Right lobe of liver (tissue), 6 donors: ENCODE results near the gene PLEKHA3. TPM values are rescaled to one million over a fixed set of nuclear protein-coding genes. Genes with fewer than 3 reads are reported as not detected.

Source experiments
- ATAC-seq, 4 donors: fragments of 200-7000 bp; cut with Tn5 transposase; one replicate each; pipeline ENCODE4 v1.9.1; 2020; ENCODE audit warnings: mild to moderate bottlenecking in 4 of 4, moderate library complexity in 4 of 4
- DNase-seq, 3 donors: peaks; one replicate each; pipeline ENCODE4 v3.0.0-alpha.2; 2020
- H3K27ac ChIP-seq, 3 donors: fragments of 200-600 bp; one replicate each; pipeline ENCODE4 v1.8.0; 2022
- H3K27me3 ChIP-seq, 2 donors: fragments of 200-600 bp; one replicate each; pipeline ENCODE4 v1.8.0; 2022
- H3K36me3 ChIP-seq, 4 donors: fragments of 200-600 bp; sonication (generic) in 1 of 4; one replicate each; pipeline versions ENCODE4 v1.5.1 to v1.8.0; 2017 to 2022; ENCODE audit warnings: control low read depth in 1 of 4
- H3K4me1 ChIP-seq, 4 donors: fragments of 200-600 bp; sonication (generic) in 1 of 4; one replicate each; pipeline versions ENCODE4 v1.5.1 to v1.8.0; 2017 to 2022; ENCODE audit warnings: control low read depth in 1 of 4
- H3K4me3 ChIP-seq, 3 donors: fragments of 200-600 bp; one replicate each; pipeline ENCODE4 v1.8.0; 2022
- H3K9me3 ChIP-seq, 4 donors: fragments of 200-600 bp; sonication (generic) in 1 of 4; one replicate each; pipeline versions ENCODE4 v1.5.1 to v1.8.0; 2017 to 2022; ENCODE audit warnings: control low read depth in 1 of 4
- CTCF ChIP-seq, 4 donors: fragments of 200-600 bp in 3 of 4; fragments of 450-650 bp in 1 of 4; IDR thresholded peaks; one replicate each; pipeline versions ENCODE4 v1.5.1 to v1.8.0; 2016 to 2022; ENCODE audit warnings: antibody characterized with exemption in 4 of 4, mild to moderate bottlenecking in 2 of 4
- POLR2A ChIP-seq: fragments of 450-650 bp; IDR thresholded peaks from one replicate; pipeline ENCODE4 v1.6.1; 2017; ENCODE audit warnings: antibody characterized with exemption, mild to moderate bottlenecking
- WGBS: methylation state at CpG from one replicate; pipeline ENCODE4 v1.1.6; 2018; ENCODE audit warnings: low coverage, low lambda C conversion rate; ENCODE audit not compliant: insufficient coverage; ENCODE audit errors: missing lambda C conversion rate; 5-methylcytosine and 5-hydroxymethylcytosine counted together
- intact Hi-C, 2 donors: fragments of 100-400 bp; cut with DNase I; formaldehyde crosslinking; loops; one replicate each; pipeline versions ENCODE4 v1.11.2 to v1.14.1; 2022
- total RNA-seq, 6 experiments: library from RNA; depleted of rRNA in 2 of 6; stranded (reverse); fragments of >200 nt in 2 of 6; fragmentation: NEBNext Ultra II Directional in 3 of 6; extraction: Animal tissue kit (Norgen Biotek cat#: 25700) in 3 of 6; gene quantifications; one replicate each; pipeline versions ENCODE4 v1.1.0 to v1.2.4, GENCODE V29; 2016 to 2023
- donor health status: DM: no; HTN: yes; CAD: no.
- donor health status: DM: no; HTN: no; CAD: no.
- donor health status: DM: no; HTN: no; CAD: no.
- donor health status: DM: no; HTN: yes; CAD: no.
- donor health status: DM: no; HTN: yes; CAD: no.

PLEKHA3 gene
- total RNA-seq, 6 experiments from 2014 or later: 4.4 to 21.2 (median 15.1) TPM

- TF ChIP-seq POLR2A: no peak
- no peak for TF ChIP-seq CTCF (IDR thresholded peaks at IDR 0.05)
- intact Hi-C loops: no loop called here
- Histone ChIP-seq H3K4me1 (peaks cover 0 to 29% (median 7%) of the 10 kb centered on the region in 4 donors), H3K27ac (peak overlapping the region; percentile 91 to 97 (median 94)), H3K9me3 (no peaks in the 10 kb centered on the region), H3K4me3 (peak overlapping the region; percentile 63 to 69 (median 67)), H3K27me3 (no peaks in the 10 kb centered on the region), H3K36me3 (no peaks in the 10 kb centered on the region)
- DNase-seq (no peak), ATAC-seq (no peak)
- 2% methylated on average over 3 of the region's 3 CpGs for WGBS
Observed at GRCh38 chr2:178477443-178478129, 2.7 kb upstream of the PLEKHA3 start.

GRCh38 chr2:178478130-178478438, 2.2 kb upstream of the PLEKHA3 start:
- Histone ChIP-seq H3K4me1 (peaks cover 0 to 33% (median 7%) of the 10 kb centered on the region in 4 donors), H3K36me3 (no peaks in the 10 kb centered on the region), H3K27me3 (no peaks in the 10 kb centered on the region), H3K9me3 (no peaks in the 10 kb centered on the region), H3K4me3 (peak overlapping the region; percentile 63 to 69 (median 67)), H3K27ac (peak overlapping the region; percentile 91 to 97 (median 94))
- no peak for DNase-seq
- no peak for TF ChIP-seq POLR2A
- TF ChIP-seq CTCF (IDR thresholded peaks at IDR 0.05): no peak
- 1% methylated on average over 10 of the region's 10 CpGs for WGBS
- intact Hi-C loops: no loop called here
- ATAC-seq: no peak

- Histone ChIP-seq H3K9me3 (no peaks in the 10 kb centered on the region), H3K4me1 (peaks cover 0 to 34% (median 7%) of the 10 kb centered on the region in 4 donors), H3K4me3 (peak within 1 kb of the TSS; percentile 63 to 69 (median 67)), H3K27ac (peak within 1 kb of the TSS; percentile 91 to 97 (median 94)), H3K27me3 (no peaks in the 10 kb centered on the region), H3K36me3 (no peaks in the 10 kb centered on the region)
- peak; percentile 62 to 81 (median 76) for TF ChIP-seq CTCF (IDR thresholded peaks at IDR 0.05)
- peak; percentile 71 for TF ChIP-seq POLR2A
- 0% methylated on average over 36 of the region's 56 CpGs for WGBS
- peak; percentile 85 to 89 (median 86) for ATAC-seq
- DNase-seq: peak; percentile 90 to 94 (median 91)
- intact Hi-C loops: no loop called here
Observed at GRCh38 chr2:178478439-178479274, 1.6 kb upstream of the PLEKHA3 start, which contains the start of gene FKBP7. Gene FKBP7, minus strand, starts transcription at chr2:178478600. Its CDS starts 101 bp downstream, at chr2:178478499.

GRCh38 chr2:178479275-178479616, 1.0 kb upstream of the PLEKHA3 start:
- H3K27me3 ChIP-seq: no peaks in the 10 kb centered on the region
- intact Hi-C loops: no loop called here
- WGBS: 17% methylated on average over 3 of the region's 4 CpGs
- H3K27ac ChIP-seq: peak overlapping the region; percentile 91 to 97 (median 94)
- ATAC-seq (no peak), DNase-seq (no peak)
- H3K9me3 ChIP-seq: no peaks in the 10 kb centered on the region
- H3K36me3 ChIP-seq: no peaks in the 10 kb centered on the region
- no peak for TF ChIP-seq CTCF (IDR thresholded peaks at IDR 0.05)
- no peak for TF ChIP-seq POLR2A
- H3K4me1 ChIP-seq: peaks cover 0 to 39% (median 7%) of the 10 kb centered on the region in 4 donors
- H3K4me3 ChIP-seq: peak overlapping the region; percentile 63 to 69 (median 67)
